Stimulated activated CD4-positive, alpha-beta T cell treated with anti-CD3 and anti-CD28 coated beads, Interleukin-1b, Interleukin-23, amount 100 ng/mL, for 4 hours (primary cell): Measurements from ENCODE around the gene PHF24.
"Not testable (repeated sequence)": the region's sequence is repeated elsewhere in the genome, so short reads cannot be mapped to it uniquely, and the experiment has no call there.

Experiments
- DNase-seq, 2 donors: peaks; one replicate each; pipeline ENCODE4 v3.0.0-alpha.2; 2020; ENCODE audit warnings: low read depth in 2 of 2

Gene PHF24

DNA sequence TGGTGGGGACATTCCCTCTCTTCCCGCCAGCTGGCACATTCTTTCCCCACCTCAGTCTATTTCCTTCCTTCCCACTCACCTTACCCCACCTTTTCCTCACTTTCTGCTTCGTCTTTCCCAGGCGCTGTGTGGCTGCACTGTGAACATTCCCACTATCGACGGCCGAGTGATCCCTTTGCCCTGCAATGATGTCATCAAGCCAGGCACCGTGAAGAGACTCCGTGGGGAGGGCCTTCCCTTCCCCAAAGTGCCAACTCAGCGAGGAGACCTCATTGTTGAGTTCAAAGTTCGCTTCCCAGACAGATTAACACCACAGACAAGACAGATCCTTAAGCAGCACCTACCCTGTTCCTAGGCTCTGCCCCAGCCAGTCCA is 38.8 kb downstream of the PHF24 start:
- no peak for DNase-seq

DNA sequence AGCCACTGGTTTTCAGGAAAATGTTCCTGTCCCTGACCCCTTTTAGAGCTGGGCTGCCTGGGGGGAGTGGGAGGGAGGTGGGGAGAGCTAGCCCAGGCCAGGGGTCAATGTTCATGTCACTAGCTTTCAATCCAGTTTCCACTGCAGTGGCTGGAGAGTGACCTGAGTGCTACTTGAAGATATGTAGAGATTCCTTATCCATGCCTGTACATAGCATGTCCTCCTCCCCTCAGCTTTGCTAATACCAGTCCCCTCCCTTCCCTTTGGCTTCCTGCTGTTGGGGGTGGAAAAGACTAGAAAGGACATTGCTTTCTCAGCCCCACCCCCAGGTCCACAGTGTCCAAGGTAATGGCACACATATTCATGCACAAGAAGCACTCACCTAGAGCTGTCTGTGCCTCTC is 39.3 kb downstream of the PHF24 start:
- DNase-seq, result no peak

DNA sequence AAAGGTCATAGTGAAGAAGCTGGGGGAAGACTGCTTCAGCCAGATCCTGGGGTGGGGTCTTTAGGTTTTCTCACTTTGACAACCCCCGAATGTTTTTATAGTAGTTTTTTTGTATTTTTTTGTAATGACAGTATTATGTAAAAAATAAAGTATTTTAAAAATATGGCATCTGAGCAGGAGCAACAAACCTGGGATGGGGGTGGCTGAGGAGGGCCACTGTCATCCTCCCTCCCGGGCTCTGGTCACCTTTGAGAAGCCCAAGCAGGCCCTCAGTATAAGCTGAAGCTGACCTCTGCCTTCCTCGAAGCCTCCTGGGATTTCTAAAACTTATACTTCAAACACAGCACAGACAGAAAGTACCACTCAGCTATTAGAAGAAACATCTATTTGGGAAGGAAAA is 40.2 kb downstream of the PHF24 start:
- DNase-seq, result no peak

DNA sequence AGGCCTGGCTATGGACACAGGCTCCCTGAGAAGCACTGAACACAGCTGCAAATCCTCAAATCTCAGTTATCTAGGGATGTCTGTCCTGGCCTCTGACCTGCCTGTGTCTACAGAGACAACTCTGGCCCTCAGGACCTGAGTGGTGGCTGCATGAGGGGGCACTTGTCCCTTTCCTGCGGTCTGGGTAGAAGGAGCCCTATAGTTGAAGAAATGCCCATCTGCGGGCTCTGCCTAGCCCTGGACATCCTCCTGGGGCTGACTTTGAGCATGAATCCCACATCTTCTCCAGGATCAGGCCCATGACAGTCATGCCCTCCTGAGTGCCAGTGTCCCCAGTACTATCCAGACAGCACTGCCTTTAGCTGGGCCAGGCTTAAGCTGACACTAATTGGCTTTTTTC is 41.5 kb downstream of the PHF24 start:
- DNase-seq, result no peak

DNA sequence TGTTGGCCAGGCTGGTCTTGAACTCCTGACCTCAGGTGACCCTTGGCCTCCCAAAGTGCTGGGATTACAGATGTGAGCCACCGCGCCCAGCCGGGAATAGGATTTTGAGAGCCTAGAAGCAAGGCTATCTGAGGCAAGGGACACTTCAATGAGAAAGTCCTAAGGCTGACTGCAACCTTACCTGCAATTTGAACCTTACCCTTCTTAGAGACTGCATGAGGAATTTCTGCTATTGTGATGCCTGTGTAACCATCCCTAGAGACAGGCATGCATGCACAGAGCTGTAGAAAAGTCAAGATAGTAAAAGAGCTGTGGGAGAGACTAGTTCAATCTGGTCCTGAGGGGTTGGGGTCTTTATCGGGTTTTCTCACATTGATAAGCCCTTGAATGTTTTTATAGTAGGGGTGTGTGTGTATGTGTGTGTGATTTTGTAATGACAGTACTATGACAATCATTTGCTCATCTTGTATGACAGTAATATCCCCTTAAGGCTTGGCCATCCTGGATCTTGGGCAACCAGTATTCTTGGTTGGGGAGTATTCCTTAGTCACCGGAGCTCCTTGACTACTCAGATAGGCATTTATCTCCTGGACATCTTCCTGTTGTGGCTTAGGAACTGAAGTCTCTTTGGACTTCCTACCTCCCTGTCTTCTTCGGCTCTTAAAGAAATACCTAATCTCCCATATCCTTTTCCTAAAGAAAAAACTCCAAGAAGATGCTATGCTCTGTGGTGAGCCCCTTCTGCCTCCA is 42.6 kb downstream of the PHF24 start:
- no peak for DNase-seq

DNA sequence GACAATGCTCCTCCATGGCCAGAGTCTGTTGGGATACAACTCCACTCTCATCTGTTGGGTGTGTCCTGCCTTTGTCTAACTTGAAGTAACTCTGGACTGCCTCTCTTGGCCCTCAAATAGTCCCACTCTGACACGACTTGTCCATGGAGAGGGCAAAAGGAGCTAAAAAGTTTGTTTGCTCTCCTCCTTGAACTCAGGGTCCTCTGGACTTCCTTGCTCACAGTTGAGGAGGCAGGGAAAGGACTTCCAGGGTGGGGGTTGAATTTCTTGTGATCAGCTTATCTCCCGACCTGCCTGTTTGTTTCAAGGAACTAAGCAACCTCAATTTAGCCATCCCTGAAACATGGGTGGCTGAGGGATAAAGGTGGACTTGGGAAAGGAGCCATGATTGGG is 43.2 kb downstream of the PHF24 start:
- DNase-seq, result no peak

DNA sequence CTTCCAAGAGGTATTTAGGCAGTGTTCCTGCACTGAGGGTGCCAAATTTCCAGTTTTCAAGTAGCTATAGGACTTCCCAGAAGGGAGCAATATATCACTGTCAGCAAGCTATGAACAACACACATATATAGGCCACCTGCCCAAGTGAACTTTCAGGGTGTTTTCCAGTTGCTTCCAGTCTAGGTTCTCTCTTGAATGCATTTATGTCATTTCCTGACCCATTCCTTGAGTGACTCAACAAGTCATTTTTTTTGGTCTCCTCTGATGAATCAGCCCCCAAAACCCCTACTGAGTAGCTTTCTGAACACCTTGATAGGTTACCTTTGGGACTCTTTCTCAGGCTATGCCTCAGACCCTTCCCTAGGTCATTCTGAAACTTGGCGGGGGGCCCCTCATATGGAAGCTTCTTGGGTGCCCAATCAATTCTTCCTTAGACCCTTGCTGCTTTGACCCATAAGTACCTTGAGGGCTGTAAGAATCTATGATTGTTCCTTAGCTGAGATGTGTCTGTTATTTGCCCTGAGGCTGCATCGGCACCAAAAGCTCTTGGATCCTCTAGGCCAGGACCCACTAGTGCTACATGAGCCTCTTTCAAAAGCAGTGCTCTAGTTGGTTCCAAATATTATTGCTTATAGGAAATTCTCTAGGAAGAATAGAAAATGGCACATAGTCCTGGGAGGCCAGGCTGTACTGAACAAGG is 43.9 kb downstream of the PHF24 start:
- DNase-seq, result no peak

DNA sequence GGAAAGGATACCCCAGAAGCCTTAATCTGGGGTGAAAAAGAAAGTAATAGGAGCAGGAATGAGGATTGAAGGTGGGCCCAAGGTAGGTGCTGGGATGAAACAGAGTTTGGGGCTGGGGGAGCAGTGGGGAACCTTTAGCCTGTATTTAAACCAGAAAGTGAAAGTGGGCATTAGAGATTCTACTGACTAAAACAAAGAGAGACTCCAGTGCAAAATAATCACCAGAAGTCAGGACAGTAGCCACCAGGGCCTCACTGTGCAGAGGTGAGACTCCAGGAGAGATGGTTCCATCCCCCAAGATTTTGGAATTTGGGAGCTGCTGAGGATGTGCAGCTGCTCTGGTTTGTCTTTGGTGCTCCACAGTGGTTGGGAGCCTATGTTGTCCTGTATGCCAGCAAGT is 44.5 kb downstream of the PHF24 start:
- DNase-seq, result no peak

DNA sequence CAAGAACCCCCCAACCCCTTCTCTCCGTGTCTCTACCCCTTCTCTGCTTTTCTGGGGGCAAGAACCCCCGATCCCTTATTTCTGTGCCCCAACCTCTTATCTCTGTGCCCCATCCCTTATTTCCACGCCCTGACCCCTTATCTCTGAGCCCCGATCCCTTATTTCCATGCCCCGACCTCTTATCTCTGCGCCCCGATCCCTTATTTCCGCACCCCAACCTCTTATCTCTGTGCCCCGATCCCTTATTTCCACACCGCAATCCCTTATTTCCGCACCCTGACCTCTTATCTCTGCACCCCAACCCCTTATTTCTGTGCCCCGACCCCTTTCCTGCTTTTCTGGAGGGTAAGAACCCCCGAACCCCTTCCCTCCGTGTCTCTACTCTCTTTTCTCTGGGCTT is 46.2 kb downstream of the PHF24 start:
- DNase-seq, result not testable (repeated sequence)

DNA sequence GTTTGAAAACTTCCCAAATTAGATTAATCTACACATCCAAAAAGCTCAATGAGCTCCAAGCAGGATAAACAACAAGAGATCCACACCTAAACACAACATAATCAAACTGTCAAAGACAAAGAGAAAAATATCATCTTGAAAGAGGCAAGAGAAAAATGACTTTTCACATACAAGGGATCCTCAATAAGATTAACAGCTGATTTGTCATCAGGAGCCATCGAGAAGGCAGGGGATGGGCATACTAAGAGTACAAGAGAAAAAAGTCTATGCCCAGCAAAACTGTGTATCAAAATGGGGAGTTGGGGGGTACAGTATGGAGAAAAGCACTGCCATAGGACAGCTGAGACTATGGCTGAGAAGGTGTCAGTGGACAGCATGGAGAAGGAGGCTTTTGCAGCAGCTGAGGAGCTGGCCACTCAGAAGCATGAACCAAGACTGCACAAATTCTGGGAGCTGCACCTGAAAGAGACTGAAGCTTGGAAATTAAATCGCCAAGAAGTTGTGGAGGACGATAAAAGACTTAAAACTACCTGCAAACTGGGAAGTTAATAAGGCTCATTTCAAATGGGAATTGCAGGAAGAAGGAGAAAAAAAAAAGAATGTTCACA is 52.4 kb downstream of the PHF24 start:
- no peak for DNase-seq

DNA sequence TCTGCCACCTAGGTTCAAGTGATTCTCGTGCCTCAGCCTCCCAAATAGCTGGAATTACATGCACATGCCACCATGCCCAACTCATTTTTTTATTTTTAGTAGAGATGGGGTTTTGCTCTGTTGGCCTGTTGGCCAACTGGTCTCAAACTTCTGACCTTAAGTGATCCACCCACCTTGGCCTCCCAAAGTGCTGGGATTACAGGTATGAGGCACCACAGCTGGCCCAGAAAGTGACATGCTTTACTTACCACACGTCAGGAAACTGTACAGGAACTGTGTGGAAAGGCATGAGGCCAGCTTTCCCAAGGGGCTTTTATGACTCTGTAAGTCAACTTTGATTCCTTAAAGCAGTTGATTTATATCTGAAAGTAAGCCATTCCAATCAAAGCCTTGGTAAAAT is 56.4 kb downstream of the PHF24 start:
- no peak for DNase-seq

DNA sequence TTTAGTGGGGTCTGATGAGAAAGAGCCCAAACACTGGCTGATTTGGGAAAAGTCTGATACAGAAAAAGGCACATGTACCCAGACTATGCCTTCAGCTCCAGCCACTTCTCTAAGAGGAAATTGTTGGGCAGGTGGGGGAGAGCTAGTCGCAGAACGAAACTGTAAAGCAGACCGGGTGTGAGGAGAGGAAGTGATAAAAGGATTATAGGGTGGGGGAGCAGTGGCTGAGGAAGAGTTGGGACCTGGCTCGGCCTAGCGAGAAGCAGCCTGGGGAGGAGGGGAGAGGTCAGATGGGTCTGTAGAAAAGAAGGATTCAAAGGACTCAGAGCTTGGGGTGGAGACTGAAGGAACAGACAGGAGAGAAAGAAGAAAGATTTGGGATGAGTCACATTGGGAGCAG is 65.4 kb downstream of the PHF24 start:
- not testable (repeated sequence) for DNase-seq

DNA sequence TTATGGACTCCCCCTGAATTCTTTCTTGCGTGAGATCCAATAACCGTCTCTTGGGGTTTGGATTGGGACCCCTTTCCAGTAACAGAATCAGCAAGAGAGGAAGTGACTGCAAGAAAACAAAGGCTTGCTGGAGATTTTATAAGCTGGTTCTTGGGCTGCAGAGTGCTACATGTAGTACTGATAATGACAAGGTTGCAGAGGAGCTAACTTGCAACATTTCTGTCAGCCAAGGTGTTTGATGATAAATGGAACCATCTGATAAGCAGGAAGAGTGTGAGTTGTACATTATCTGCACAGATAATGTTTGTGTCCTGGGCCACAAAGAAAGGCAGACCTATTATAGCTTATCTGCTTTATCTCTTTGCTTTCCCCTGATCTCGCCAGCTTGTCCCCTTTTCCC is 68.6 kb downstream of the PHF24 start:
- no peak for DNase-seq

DNA sequence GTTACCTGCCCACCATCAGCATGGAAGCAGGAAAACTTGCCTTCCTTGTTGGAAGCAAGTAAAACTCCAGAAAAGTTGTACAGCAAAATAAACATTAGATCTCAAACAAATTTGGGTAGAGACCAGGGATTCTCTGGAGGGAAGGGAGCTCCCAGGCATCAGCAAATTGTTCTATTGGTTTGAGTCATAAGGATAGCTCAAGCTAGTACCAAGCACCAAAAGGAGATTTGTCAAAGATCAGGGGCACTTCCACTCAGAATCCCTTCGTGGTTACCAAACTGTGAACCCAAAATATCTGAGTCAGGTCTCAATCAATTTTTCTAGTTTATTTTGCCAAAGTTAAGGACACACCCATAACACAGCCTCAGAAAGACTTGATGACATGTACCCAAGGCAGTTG is 69.3 kb downstream of the PHF24 start:
- DNase-seq, result no peak

DNA sequence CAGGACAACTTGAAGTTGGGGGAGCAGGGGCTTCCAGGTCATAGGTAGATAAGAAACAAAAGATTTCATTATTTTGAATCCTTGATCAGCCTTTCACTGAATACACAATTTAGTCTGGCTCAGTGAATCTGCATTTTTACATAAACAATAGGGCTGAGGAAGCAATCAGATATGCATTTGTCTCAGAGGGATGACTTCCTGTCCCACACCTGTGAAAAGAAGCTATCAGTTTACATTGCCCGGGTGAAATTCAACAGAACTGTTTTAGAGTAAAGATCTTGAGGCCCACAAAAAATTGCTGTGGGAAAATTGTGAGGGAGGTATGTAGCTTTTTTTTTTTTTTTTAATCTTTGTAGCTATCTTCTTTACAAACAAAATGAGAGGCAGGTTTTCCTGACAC is 69.8 kb downstream of the PHF24 start:
- no peak for DNase-seq

DNA sequence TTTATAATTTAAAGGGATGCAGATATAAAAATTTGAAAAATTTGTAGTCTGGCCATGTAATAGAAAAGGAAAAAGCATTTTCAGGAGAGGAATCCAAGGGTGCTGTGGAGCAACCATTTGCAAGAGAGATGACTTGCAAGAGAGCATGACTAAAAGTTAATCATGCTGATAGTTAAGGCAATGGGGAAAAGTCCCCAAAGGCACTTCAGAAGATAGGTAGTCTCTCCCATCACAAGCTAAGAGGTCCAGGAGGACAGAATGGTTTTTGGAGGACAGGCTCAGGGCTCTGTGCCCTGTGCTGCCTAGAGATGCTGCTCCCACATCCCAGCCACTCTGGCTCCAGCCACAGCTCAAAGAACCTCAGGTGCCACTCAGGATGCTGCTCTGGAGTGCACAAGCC is 70.3 kb downstream of the PHF24 start:
- no peak for DNase-seq

DNA sequence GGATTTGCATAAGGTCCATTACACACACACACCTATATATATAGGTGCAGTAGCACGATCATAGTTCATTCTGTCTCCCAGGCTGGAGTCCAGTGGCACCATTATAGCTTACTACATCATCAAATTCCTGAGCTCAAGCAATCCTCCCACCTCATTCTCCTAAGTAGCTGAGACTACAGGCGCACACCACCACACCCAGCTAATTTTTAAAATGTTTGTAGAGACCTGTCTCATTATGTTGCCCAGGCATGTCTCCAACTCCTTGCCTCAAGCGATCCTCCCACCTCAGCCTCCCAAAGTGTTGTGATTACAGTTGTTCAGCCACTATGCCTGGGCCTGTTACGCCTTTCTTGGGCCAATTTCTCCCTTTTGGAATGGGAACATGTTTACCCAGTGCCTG is 71.2 kb downstream of the PHF24 start:
- no peak for DNase-seq

DNA sequence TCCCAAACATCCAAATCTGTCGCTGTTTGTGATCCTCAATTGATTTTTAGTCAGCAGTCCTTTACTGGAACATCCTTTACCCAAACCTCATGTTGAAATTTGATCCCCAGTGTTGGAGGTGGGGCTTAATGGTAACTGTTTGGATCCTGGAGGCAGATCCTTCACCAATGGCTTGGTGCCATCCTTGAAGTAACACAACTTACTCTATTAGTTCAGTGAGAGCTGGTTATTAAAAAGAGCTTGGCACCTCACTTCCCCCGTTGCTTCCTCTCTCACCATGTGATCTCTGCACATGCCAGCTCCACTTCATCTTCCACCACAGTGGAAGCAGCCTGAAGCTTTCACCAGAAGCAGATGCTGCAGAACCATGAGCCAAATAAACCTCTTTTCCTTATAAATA is 71.8 kb downstream of the PHF24 start:
- DNase-seq, result no peak
